OCI-M2 (cell line): Measurements from ENCODE around the gene RGL3.
"Not testable (repeated sequence)": the region's sequence is repeated elsewhere in the genome, so short reads cannot be mapped to it uniquely, and the experiment has no call there.

Experiments used
- DNase-seq: peaks from one replicate; lab custom pipeline; 2025; ENCODE audit not compliant: unreplicated experiment; lab: John Stamatoyannopoulos, UW

Gene RGL3, protein sequence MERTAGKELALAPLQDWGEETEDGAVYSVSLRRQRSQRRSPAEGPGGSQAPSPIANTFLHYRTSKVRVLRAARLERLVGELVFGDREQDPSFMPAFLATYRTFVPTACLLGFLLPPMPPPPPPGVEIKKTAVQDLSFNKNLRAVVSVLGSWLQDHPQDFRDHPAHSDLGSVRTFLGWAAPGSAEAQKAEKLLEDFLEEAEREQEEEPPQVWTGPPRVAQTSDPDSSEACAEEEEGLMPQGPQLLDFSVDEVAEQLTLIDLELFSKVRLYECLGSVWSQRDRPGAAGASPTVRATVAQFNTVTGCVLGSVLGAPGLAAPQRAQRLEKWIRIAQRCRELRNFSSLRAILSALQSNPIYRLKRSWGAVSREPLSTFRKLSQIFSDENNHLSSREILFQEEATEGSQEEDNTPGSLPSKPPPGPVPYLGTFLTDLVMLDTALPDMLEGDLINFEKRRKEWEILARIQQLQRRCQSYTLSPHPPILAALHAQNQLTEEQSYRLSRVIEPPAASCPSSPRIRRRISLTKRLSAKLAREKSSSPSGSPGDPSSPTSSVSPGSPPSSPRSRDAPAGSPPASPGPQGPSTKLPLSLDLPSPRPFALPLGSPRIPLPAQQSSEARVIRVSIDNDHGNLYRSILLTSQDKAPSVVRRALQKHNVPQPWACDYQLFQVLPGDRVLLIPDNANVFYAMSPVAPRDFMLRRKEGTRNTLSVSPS

DNA sequence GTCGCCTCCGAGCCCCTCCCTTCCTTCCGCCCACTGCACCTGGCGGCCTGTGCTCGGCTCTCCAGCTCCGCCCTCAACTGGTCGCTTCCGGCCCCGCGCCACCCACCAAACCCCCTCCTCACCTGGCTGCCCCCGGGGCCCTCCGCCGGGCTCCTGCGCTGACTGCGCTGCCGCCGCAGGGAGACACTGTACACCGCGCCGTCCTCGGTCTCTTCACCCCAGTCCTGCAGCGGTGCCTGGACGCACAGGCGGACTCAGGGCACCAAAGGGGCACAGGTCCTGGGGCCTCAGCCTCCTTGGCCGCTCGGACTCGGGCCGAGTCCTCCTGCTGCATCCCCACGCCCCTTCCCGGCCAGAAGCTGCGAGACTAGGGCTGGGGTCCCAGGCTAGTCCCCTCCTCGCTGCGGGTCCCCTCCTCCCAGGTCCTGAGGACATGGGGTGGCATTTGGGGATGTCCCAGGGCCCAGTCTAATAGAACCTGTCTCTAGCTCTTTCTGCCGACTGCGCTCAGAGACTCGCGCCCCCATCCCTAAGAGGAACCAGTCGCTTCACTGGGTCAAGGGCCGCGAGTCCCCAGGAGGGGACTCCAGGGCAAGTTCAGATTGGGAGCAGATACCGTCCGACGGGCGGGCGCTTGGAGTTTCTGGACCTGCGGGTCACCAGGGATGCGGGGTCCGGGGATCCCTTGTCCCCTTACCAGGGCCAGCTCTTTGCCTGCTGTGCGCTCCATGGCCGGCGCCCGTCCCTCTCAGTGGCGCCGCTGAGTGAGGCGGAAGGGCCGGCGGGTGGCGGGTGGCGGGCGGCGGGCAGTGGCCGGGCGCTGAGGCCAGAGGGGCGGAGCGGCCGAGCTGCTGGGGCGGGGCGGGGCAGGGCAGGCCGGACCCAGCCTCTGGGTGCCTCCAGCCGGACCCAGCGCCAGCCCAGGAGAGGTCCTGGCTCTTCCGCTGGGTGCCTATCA lies at the start of gene RGL3:
Gene RGL3, minus strand, starts transcription at position 766 of the 958 bp plus-strand sequence. Its CDS starts 36 bp downstream, at position 730.
- no peak for DNase-seq

DNA sequence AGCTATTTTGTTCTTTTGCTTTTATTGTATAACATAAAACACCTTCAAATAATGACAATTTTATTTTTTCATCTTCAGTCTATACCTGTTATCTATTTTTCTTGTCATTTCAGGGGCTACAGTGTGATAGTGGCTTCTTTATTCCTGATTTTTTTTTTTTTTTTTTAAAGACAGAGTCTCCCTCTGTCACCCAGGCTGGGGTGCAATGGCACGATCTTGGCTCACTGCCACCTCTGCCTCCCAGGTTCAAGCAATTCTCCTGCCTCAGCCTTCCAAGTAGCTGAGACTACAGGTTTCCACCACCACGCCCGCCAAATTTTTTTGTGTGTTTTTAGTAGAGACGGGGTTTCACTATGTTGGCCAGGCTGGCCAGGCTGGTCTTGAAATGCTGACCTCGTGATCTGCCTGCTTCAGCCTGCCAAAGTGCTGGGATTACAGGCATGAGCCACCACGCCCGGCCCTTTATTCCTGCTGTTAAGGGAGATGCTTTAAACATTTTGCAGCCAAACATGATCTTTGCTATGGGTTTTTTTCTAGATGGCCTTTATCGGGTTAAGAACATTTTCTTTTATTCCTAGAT lies 49.2 kb upstream of the RGL3 start:
- not testable (repeated sequence) for DNase-seq

DNA sequence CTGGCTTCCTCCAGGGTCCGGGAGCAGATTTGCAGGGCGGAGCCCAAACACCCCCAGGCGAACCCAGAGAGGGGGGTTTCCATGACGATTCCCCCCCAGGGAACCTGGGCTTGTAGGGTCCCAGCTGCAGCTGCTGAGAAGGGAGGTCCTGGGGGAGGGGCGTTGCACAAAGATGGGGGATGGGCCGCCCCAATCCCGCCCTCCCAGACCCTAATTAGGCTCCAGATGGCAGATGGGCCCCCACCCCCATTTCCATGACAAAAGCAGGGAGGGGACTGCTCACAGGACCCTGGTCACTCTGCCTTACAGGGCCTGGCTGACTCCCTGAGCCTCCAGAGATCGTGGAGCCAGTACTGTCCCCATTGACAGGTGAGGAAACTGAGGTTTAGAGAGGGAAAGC lies 46.5 kb upstream of the RGL3 start:
- no peak for DNase-seq

DNA sequence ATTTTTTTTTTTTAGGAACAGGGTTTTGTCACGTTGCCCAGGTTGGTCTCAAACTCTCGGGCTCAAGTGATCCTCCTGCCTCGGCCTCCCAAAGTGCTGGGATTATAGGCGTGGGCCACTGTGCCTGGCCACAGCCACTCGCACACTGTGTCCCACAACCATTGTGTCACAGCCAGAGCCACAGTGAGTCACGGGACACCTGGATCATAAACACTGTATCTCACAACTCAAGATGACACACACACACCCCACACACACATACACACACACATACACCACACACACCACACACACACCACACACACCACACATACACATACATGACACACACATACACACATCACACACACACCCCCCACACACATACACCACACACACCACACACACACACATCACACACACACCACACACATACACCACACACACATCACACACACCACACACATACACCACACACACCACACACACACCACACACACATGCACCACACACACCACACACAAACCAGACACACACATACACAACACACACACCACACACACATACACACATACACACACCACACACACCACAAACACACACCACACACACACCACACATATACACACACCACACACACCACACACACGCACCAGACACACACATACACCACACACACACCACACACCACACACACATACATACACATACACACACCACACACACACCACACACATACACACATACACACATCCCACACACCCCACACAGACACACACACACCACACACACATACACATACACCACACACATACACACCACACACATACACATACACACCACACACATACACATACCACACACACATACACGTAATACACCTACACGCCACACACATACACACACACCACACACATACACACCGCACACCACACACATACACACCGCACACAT lies 45.5 kb upstream of the RGL3 start:
- DNase-seq: no peak

DNA sequence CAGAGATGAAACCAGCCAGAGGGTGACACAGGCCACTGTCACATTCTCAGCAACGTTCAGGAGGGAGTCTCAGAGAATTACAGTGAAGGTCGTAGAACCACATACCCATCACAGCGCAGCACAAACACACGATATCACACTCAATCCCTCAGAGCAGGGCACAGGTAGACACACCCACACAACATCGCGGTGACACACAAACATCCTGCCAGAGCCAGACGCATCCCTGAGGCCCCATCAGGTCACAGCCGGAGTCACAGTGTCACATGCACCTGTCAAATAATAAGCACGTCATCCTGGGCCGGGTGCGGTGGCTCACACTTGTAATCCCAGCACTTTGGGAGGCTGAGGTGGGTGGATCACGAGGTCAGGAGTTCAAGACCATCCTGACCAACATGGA lies 44.3 kb upstream of the RGL3 start:
- no peak for DNase-seq

DNA sequence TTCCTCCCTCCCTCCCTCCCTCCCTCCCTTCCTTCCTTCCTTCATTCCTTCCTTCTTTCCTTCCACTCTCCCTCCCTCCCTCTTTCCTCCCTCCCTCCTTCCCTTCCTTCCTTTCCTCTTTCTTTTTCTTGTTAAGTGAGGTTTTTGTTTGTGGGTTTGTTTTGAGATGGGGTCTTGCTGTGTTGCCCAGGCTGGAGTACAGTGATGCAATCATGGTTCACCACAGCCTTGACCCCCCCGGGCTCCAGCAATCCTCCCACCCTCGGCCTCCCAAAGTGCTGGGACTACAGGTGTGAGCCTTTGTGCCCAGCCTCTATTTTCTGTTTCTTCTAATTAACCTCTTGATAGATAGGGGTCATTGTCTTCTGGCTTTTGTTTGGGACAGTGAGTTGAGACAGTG lies 42.3 kb upstream of the RGL3 start:
- no peak for DNase-seq

DNA sequence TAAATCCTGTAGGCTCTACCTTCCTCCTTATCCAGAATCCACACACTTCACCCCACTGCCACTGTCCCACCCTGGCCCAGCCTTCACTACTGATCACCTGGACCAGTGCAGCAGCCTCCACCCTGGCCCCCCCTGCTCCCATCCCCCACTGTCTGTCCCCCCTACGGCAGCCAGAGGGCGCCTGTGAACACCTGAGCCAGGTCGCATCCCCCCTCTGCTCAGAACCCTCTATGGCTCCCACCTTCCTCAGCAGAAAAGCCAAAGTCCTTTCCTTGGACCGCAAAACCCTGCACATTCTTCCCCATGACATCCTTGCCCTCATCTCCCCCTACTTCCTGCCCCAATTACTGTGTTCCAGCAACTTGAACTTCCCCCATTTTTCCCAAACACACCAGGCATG lies 41.1 kb upstream of the RGL3 start:
- no peak for DNase-seq

DNA sequence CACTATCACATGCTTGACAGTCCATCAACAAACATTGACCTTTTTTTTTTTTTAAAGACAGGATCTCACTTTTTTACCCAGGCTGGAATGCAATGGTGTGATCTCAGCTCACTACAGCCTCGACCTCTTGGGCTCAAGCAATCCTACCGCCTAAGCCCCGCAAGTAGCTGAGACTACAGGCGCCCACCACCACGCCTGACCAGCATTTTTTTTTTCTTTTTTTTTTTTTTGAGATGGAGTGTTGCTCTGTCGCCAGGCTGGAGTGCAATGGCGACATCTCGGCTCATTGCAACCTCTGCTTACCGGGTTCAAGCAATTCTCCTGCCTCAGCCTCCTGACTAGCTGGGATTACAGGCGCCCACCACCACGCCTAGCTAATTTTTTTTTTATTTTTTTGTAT lies 39.8 kb upstream of the RGL3 start:
- not testable (repeated sequence) for DNase-seq

DNA sequence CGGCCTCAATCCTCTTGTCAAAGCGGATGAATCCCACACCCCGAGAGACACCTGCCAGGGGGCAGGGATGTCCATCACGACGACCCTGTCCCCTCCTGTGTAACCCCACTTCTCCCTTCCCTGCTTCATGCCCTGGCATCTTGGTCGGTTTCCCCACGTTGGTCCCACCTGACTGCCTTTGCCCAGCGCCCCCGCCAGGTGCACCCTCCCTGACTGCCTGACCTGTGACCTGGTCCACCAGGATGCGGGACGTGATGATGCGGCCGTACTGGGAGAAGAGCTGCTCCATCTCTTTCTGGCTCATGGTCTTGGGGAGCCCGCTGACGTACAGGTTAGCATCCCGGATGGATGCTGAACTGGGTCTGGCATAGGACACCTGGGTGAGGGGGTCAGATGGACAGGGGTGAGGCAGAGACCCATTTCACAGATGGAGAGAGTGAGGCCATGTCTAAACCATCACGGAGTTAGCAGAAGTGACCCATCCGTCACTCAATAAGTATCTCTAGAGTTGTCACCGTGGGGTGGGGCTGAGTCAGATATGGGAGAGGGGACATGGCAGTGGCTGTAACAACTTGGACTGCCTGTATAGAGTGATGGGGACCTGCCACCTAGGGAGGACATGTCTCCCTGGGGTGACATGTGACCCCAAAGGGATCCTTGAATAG lies 39.3 kb upstream of the RGL3 start:
- DNase-seq: no peak

DNA sequence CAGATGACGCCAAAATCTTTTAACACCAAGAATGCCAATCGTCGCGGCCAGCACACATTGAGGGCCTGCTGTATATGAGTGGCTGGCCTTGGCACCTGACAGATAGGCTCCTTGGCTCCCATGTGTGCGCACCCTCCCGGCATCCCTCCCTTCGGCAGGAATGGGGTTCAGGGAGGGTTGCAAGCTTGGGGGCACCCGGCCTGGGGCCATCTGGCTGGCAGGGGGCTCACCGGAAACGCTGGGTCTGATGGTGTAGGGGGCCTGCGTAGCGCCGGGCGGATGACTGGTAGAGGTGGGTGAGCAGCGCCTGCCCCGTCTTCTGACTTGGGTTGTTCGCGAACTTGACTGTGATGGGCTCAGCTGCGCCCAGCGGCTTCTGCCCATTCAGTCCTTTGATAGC lies 38.7 kb upstream of the RGL3 start:
- DNase-seq: no peak

DNA sequence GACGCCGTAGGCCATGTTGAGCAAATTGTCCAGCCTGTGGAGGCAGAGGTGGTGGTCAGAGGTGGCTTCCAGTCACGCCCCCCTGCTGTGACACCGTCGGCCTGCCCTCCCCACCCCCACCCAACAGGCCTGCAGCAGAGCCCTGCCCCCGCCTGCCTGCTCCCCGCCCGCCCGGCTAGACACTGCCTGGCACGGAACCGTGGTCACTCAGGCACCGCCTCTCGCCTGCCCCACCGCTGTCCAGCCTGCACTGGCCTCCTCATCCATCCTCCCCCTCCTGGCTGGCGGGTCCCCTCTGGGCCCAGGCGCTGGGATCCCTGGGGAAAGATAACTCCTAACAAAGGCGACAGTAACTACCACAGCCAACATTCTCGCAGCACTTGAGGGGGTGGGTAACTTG lies 38.0 kb upstream of the RGL3 start:
- DNase-seq: no peak

DNA sequence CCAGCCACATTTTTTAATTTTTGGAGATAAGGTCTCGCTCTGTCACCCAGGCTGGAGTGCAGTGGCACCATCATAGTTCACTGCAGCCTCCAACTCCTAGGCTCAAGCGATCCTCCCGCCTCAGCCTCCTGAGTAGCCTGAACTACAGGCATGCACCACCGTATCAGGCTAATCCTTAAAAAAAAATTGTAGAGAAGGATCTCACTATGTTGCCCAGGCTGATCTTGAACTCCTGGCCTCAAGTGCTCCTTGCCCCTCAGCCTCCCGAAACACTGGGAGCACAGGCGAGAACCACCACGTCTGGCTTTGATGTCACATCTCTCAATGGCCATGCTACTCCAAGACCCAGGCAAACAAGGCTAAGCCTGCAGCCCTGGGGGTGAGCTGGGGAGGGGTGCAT lies 37.5 kb upstream of the RGL3 start:
- DNase-seq: no peak

DNA sequence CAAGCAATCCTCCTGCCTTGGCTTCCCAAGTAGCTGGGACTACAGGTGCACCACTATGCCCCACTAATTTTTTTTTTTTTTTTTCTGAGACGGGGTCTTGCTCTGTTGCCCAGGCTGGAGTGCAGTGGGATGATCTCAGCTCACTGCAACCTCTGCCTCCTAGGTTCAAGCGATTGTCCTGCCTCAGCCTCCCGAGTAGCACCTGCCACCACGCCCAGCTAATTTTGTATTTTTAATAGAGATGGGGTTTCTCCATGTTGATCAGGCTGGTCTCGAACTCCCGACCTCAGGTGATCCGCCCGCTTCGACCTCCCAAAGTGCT lies 36.1 kb upstream of the RGL3 start:
- not testable (repeated sequence) for DNase-seq

DNA sequence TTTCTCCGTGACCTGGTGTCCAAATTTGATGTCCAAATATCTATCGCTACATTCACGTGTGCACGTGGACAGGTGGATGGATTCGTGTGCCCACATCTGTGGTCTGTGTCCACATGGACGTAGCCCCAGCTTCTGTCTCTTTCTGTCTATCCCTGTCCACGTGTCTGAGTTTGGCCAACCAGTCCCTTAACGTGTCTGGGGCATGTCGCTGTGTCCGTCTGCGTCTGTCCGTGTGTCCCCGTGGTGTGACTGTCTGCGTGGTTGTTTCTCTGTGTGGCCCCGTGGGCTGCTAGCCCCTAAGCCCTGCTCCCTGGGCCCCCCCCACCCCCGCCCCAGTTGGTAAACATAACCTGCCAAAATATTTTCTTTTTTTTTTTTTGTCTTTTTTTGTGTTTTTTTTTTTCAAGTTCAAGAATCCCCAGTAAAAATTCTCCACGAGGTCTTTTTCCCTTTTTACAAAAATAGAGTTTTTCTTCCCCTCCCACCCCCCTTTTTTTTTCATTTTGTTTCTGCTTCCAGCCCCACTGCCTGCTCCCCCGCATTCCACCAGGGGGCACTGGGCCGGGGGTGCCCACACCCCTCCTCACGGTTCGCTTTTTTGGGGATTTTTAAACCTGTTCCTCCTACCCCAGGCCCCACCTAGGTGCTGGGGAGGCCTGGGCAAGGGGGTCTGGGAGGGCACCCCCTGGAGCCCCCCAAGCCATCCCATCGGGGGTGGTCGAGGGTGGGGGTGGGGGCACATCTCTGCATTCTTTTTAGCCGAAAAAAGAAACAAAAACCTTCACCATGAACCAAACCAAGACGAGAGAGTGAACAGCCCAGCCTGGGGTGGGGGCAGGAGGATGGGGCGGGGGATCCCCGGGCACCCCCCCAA lies 34.6 kb upstream of the RGL3 start:
- DNase-seq: no peak

DNA sequence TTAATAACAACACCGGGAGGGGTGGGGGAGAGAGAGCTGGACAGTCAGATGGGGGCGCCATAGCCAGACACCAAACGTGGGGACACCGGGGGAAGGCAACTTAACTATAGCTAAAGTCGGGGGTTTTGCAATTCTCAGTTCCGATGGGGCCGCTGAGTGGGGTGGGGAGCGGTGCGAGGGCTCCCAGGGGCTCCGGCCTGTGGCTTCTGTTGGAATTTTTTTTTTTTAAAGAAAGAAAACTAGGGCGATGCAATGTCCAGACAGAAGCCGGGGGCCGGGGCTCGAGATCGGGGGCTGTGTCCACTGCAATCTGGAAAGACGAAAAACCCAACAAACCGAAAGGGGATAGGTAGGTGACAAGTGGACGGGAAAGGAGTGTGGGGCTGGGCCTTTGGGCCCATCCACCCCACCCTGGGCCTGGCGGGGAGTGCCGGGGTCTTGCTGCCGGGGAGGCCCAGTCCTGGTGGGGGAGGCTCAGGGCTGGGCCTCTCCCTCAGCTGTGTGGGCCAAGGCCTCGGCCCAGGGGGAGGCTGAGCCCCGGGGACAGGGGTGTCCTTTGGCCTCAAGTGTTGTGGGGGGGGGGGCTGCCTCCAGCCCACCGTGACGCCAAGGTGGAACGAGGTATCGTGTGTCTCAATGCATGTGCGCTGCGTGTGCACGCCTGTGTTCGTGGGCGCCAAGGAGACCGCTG lies 33.7 kb upstream of the RGL3 start:
- no peak for DNase-seq

DNA sequence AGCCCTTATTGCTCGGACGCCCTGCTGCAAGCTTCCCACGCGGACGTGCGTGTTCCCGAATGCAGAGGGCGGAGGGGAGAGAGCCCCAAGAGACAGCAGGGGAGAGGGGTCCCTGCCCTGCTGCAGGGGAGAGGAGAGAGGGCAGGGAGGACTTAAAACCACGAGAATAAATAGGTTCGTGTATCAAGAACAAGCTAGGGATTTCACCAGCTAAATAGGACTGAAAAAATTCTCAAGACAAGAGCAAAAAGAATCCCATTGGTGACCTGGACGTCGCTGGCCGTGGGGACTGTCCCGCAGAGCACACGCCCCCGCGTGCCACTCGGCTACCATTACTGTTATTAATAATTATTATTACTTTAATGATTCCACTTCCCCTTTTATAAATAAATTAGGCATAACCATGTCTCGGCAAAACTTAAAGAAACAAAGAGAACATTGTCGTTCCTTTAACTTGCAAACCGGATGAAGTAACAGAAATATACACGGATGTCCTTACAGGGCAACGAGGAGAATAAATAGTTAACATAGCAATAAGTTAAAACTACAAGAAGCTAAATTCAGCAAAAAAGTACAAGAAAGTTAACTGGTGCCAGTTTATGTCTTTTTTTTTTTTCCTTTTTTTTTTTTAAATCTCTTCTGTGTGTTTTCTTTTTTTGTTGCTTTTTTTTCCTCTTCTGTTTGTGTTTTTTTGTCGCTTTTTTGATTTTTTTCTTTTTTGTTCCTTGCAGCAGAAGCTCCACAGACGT lies 32.9 kb upstream of the RGL3 start:
- no peak for DNase-seq

DNA sequence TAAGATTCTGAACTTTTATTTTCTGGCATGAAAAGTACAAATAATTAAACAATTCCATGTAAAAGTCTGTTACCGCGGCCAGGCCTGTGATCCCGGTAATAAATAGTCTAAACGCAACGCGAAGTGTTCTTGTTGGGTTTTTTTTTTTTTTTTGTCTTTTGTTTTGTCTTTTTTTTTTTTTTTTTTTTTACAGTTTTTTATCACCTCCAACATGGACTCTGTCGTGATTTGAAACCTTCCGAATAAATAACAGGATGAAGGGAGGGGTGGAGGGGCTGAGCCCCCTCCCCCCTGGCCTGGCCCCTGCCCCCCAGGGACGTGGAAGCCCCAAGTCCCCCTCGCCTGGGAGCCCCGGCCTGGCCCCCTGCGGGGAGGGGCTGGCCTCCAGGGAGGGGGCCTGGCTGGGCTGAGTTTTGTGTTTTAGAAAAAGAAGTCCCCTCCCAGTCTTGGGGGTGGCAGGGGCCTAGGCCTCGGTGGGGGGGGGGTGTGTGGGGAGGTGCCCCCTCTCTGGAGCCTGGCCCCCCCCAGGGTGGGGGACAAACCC lies 32.3 kb upstream of the RGL3 start:
- no peak for DNase-seq
